Stimulated activated CD4-positive, alpha-beta T cell treated with anti-CD3 and anti-CD28 coated beads, TNF-alpha, amount 100 ng/mL, for 1 hour (primary cell): Measurements from ENCODE around the gene TFCP2L1.
"Not testable (repeated sequence)": the region's sequence is repeated elsewhere in the genome, so short reads cannot be mapped to it uniquely, and the experiment has no call there.

Source experiments
- DNase-seq, 3 donors: peaks; one replicate each; pipeline ENCODE4 v3.0.0-alpha.2; 2020; ENCODE audit warnings: low read depth in 3 of 3, low spot score in 1 of 3

TFCP2L1 gene, protein sequence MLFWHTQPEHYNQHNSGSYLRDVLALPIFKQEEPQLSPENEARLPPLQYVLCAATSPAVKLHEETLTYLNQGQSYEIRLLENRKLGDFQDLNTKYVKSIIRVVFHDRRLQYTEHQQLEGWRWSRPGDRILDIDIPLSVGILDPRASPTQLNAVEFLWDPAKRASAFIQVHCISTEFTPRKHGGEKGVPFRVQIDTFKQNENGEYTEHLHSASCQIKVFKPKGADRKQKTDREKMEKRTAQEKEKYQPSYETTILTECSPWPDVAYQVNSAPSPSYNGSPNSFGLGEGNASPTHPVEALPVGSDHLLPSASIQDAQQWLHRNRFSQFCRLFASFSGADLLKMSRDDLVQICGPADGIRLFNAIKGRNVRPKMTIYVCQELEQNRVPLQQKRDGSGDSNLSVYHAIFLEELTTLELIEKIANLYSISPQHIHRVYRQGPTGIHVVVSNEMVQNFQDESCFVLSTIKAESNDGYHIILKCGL

DNA sequence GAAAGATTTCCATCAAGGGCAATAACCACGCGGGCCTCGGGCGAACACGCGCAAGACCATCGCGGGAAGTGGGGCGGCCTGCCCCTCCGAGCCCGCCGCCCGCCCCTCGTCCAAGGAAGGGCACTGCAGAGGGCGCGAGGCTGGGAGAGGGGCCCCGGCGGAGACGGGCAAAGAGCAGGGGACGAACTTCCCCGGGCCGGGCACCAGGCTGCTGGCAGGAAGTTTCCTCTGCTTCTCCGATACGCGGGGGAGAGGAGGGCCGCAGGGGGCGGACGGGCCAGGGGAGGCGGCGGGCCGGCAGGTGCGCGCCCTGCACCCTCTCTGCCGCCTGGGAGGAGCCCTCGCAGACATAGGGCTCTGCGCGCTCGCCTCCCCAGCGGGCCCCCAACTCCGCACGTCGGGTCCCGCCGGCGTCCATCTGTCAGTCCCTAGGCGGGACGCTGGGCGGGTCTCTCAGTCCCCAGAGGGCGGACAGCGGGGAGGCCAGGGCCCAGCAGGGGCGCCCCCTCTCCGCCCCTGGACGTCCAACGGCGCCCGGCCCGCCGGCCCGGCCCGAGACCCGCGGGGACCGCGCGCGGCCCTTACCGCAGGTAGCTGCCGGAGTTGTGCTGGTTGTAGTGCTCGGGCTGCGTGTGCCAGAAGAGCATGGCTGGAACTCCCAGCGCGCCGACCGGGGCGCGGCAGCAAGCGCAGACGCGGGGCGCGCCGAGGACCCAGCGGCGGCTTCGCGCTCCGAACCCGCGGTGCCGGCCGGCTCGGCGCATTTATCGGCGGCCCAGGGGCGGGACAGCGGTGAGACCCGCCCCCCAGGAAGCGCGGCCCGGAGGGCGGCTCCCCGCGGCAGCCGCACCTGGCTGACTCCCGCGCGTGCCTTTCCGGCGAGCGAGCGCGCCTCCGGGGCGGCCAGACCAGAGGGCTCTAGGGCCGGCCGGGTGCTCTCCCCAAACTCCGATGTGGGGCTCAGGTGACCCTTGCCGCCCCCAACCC lies at the start of gene TFCP2L1:
TFCP2L1 (minus strand) TSS at position 740 of the 987 bp plus-strand sequence; CDS start at position 647, 93 bp downstream.
- no peak for DNase-seq

DNA sequence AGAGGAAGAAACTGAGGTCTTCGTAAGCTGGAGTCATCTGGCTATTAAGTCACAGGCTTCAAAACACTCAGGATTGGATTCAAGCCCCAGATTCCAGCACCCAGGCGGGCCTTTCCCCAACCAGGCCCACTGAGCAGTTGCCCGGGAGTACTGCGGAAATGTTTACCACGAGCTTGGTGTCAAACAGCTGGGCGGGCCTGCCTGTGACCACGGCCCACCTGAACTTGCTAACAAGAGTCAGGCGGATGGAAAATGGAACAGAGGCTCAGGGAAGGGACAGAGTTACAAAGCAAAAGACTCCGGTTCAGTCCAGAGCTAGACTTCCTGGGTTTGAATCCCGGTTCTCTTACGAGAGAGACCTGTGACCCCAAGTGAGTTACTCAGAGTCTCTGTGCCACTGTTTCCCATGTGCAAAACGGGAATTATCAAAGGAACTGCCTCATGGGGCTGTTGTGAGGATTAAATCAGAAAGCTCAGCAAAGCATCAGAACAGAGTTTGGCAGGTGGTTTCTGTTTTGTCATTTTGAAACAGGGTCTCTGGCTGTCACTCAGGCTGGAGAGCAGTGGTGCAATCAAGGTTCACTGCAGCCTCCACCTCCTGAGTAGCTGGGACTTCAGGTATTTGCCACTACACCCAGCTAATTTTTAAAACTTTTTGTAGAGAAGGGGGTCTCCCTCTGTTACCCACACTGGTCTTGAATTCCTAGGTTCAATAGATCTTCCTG lies 49.0 kb upstream of the TFCP2L1 start:
- no peak for DNase-seq

DNA sequence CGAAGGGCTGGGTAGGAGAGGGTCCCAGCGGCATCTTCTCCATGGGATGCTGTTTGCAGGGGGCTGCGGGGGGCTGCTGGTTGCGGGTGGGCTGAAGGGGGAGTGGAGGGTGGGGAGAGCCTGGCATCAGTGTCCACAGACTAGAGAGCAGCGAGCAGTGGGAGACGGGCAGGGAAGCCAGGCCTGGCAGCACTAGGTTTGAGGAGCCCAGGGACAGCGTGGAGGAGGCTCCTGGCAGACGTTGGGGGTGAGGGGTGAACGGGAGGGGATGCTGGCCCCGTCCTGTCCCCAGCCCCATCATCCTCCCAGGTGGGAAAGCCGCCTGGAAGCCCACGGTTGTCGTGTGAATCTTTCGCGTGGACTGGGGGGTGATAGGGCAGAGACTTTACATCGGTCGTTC lies 48.2 kb upstream of the TFCP2L1 start:
- no peak for DNase-seq

DNA sequence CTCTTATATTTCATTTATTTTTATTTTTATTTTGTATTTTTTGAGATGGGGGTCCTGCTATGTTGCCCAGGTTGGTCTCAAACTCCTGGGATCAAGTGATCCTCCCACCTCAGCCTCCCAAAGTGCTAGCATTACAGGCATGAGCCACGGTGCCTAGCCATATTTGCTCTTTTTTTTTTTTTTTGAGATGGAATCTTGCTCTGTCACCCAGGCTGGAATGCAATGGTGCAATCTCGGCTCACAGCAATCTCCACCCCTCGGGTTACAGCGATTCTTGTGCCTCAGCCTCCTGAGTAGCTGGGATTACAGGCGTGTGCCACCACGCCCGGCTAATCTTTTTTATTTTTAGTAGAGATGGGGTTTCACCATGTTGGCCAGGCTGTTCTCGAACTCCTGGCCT lies 46.3 kb upstream of the TFCP2L1 start:
- DNase-seq: not testable (repeated sequence)

DNA sequence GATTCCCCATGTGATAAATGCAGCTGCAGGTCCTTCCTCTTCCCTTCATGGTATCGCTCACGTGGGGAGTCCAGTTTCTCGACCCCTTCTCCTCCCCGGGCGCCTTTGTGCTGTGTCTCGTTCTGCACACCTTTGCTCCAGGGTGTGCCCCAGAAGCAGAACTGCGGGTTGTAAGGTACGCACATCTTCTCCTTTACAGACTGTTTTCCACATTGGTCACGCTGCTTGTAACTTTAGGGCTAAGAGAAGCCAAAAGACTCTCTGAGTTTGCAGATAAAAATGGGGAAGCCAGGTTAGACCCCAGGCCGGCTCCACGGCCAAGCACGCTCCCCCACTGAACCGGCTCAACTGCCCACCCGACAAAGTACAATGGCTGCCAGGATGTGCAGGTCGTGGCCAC lies 45.9 kb upstream of the TFCP2L1 start:
- DNase-seq: no peak

DNA sequence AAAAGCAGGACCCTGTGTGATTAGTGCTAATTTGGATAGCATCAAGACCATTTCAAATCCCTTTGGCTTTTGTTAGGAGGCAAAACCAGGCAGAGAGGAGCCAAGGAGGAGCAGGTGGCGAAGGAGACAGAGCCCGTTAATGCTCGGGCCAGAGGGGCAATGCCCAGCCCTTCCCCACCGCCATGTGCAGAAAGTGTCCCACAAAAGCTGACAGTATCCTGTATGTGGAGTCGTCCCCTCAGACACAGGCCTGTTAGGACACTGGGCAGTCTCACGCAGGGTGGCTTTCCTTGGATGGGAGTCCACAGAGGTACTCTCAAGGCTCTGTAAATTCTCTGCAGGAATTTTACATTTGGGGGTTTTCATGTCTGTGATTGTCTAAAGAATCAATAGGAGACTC lies 44.8 kb upstream of the TFCP2L1 start:
- DNase-seq: no peak

DNA sequence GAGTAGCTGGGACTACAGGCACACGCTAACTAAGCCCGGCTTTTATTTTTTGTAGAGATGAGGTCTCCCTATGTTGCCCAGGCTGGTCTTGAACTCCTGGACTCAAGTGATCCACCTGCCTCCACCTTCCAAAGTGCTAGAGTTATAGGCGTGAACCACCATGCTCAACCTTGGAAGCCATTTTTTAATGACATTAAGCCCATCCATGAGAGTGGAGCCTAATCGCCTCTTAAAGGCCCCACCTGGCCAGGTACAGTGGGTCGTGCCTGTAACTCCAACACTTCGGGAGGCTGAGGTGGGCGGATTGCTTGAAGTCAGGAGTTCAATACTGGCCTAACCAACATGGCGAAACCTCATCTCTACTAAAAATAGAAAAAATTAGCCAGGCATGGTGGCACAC lies 41.6 kb upstream of the TFCP2L1 start:
- no peak for DNase-seq

DNA sequence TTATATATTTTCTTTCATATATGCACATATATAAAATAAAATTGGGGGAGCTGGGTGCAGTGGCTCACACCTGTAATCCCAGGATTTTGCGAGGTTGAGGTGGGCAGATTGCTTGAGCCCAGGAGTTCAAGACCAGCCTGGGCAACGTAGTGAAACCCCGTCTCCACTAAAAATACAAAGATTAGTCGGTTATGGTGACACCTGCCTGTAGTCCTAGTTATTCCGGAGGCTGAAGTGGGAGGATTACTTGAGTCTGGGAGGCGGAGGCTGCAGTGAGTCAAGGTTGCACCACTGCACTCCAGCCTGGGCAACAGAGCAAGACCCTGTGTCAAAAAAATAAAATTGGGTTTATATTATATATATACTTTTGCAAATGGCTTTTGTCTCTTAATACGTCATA lies 39.6 kb upstream of the TFCP2L1 start:
- no peak for DNase-seq

DNA sequence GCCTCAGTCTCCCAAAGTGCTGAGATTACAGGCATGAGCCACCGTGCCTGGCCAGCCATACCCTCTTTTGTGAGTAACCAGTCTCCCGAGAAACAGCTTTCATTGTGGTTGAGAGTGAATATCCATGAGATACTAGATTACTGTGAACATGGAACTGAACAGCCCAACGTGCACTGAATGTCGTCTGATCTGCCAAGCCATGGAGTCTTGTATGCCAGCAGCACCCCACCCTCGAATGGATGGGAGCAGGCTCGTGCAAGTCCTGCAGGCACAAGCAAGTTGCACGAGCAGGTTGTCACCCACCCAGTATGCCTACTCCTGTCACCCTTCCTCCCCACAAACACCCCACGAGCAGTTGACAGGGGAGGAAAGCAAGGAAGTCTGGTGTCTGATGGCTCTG lies 36.5 kb upstream of the TFCP2L1 start:
- DNase-seq: no peak

DNA sequence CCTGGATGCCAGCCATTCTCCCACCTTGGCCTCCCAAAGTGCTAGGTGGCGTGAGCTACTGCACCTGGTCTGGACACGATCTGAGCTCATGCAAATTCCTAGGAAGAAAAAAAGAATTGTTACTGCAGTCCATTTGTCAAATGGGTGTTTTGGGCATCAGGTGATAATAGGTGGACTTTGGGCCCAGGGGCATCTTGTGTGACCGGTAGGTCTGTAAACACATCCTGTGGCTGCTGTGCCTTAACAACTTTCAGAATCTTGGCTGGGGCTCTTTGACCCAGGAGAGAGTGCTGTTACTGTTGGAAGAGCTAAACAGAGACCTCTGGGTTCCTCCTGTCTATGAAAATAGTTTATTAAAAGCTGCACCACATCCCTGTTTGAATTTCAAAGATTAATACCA lies 34.9 kb upstream of the TFCP2L1 start:
- DNase-seq: no peak

DNA sequence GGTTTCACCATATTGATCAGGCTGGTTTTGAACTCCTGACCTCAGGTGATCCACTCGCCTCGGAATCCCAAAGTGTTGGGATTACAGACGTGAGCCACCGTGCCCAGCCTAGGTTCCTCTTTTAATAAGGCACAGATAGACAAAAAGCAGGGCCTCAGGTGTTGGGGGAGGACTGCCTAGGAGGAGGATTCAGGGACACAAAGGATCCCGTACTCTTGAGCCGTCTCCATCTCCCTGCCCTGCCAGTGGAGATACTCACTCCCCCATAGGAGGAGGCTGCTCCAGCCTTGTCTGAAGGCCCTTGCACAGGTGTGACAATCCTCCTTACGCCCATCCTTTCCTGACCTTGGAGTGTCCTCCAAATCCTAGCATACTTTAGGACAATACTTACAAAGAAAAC lies 32.0 kb upstream of the TFCP2L1 start:
- DNase-seq: no peak

DNA sequence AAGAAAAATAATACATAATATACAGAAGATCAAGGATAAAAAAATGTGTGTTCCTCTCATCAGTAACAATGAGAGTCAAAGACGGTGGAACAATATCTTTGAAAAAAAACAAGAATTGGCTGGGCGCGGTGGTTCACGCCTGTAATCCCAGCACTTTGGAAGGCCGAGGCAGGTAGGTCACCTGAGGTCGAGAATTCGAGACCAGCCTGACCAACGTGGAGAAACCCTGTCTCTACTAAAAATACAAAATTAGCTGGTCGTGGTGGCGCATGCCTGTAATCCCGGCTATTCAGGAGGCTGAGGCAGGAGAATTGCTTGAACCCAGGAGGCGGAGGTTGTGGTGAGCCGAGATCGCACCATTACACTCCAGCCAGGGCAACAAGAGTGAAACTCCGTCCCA lies 28.7 kb upstream of the TFCP2L1 start:
- not testable (repeated sequence) for DNase-seq

DNA sequence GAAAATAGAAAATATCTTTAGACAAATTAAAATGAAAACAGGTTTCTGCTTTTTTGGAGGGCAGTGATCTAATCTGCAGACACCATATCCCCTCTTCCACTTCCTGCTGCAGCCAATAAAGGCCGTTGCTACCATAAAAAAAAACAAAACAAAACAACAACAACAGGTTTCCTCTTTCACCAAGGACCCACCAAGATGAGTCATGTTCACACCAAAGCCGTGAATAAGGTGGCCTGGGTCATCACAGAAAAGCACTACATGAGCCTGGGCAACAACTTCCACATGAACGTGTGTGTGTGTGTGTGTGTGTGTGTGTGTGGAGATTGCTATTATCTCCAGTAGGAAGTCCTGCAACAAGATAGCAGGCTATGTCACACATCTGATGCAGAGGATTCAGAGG lies 24.8 kb upstream of the TFCP2L1 start:
- no peak for DNase-seq

DNA sequence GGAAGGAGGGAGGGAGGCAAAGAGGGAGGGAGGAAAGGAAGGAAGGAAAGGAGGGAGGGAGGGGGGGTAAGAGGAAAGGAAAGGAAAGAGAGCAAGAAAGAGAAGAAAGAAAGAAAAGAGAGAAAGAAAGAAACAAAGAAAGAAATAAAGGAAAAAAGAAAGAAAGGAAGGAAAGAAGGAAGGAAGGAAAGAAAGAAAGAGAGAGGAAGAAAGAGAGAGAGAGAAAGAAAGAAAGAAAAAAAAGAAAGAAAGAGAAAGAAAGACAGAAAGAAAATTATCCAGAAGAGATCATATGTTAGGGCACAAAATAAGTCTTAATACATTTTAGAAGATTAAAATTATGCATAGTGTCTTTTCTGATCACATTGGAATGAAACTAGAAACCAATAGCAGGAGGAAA lies 24.3 kb upstream of the TFCP2L1 start:
- no peak for DNase-seq

DNA sequence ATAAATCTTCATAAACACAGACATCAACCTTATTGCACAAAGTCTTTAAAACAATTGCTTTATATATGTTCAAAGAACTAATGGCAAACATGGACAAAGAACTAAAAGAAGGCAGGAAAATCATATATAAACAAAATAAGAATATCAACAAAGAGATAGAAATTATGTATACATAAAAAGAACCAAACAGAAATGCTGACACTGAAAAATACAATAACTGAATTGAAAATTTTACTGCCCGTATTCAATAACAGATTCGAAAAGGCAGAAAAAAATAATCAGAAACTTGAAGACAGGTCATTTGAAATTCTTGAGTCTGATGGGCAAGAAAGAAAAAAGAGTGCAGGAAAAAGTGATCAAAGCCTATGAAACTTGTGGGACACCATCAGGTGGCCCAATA lies 22.0 kb upstream of the TFCP2L1 start:
- no peak for DNase-seq

DNA sequence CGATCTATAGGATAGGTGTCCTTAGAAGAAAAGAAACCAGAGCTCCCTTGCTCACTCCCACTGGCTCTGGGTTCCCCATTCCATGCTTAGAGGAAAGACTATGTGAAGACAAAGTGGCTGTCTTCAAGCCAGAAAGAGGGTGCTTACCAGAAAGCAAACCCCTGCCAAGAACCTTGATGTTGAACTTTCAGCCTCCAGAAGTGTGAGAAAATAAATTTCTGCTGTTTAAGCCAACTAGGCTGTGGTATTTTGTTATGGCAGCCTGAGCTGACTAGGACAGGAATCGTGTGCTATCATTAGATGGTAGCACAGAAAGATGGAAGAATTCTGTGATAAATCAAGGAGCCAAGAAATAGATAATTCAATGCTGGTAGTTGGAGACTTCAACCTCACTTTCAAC lies 19.9 kb upstream of the TFCP2L1 start:
- DNase-seq: no peak

DNA sequence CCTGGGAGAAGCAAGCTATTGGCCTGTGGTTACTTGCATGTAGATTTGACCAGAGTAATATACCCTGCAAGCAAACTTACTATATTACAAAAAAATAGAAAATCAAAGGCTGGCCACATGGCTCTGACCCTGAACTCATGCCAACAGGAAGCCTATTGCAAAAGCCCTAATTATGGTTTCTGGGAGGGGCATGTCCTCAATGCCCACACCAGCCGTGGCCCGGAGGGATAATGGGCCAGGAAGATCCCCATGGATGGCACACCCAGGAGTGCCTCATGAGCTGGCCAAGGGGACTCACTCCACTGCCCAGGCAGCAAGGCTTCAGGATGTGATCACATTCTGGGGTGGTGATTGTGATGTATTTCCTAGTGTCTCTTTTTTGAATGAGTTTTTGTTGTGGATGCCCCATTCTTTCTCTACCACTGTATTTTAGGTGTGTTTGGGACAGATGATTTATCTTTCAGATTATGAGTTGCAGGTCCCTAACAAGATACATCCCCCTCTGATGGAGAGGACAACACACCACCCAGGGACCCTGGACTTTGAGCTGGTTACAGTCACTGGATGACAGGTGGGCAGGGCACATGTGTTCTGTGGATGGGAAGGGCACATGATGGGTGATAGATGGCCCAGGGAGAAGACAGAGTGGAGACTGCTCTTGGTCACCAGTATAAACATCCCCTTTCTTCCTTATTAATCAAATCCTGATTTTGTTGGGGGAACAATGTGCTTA lies 18.7 kb upstream of the TFCP2L1 start:
- no peak for DNase-seq

DNA sequence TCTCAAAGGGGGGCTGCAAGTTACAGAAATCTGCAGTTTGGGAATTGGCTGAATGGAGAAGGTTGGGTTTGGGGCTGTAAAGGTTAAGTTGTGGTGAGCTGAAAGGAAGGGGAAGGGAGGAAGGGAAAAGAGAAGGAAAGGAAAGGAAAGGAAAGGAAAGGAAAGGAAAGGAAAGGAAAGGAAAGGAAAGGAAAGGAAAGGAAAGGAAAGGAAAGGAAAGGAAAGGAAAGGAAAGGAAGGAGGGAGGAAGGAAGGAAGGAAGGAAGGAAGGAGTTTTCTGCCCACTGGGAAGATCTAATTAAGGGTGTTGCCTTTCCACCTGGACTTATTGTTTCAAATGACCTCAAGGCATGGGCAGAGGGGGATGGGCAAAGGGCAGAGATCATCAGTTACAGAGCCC lies 16.2 kb upstream of the TFCP2L1 start:
- DNase-seq: not testable (repeated sequence)

DNA sequence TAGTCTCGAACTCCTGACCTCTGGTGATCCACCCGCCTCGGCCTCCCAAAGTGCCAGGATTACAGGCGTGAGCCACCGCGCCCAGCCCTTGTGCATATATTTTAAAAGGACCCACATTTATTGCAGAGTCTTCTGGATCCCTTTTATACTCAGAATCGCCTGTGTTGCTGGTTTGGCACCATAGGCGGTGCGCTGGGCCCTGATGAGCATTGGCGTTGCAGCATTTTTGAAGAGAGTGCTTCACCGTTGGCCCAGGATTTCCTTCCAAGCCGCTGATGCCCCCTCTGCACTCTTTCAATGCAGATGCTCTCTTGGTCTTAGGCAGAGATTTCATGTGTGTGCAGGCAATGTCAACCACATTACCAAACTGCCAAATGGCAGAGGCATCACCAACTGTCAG lies 13.5 kb upstream of the TFCP2L1 start:
- DNase-seq: no peak

DNA sequence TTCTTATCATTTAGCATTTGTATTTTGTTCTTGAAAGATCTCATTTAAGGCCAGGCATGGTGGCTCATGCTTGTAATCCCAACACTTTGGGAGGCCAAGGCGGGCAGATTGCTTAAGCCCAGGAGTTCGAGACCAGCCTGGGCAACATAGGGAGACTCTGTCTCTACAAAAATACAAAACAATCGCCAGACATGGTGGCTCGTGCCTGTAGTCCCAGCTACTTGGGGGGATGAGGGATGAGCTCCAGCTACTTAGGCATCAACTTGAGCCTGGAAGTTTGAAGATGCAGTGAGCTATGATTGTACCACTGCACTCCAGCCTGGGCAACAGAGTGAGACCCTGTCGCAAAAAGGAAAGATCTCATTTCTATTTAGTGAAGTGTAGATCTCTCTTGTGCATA lies 12.9 kb upstream of the TFCP2L1 start:
- DNase-seq: not testable (repeated sequence)
